Transverse colon (tissue), 4 donors: ENCODE data around the gene BCL11B. TPM values are rescaled to one million over a fixed set of nuclear protein-coding genes. Genes with fewer than 3 reads are reported as not detected.

Experiments used
- DNase-seq: peaks from one replicate; pipeline ENCODE4 v3.0.0-alpha.2; 2019
- H3K27ac ChIP-seq, 4 donors: fragments of 200-600 bp; sonication (generic); 2 replicates each; pipeline ENCODE4 v1.5.1; 2016 to 2018; ENCODE audit warnings: inconsistent platforms in 4 of 4
- H3K27me3 ChIP-seq: fragments of 200-600 bp; sonication (generic); 2 replicates; pipeline ENCODE4 v1.5.1; 2017; ENCODE audit warnings: inconsistent platforms
- H3K36me3 ChIP-seq, 4 donors: fragments of 200-600 bp; sonication (generic); 2 replicates each; pipeline ENCODE4 v1.5.1; 2017 to 2019; ENCODE audit warnings: inconsistent platforms in 4 of 4
- H3K4me1 ChIP-seq, 4 donors: fragments of 200-600 bp; sonication (generic); 2 replicates each; pipeline ENCODE4 v1.5.1; 2017 to 2020; ENCODE audit warnings: inconsistent platforms in 4 of 4
- H3K4me3 ChIP-seq, 4 donors: fragments of 200-600 bp; sonication (generic); 1 replicate in 1 of 4; 2 replicates in 3 of 4; pipeline versions ENCODE4 v1.5.1 to v1.6.1; 2017 to 2019; ENCODE audit warnings: inconsistent platforms in 4 of 4
- H3K9me3 ChIP-seq, 2 donors: fragments of 200-600 bp; sonication (generic); 2 replicates each; pipeline ENCODE4 v1.5.1; 2017 to 2019; ENCODE audit warnings: inconsistent platforms in 2 of 2
- EP300 ChIP-seq: sonication (generic); formaldehyde crosslinking; IDR thresholded peaks from one replicate; pipeline ENCODE4 v1.6.1; 2017; ENCODE audit warnings: antibody characterized with exemption, low read depth
- POLR2A ChIP-seq: fragments of 450-650 bp; IDR thresholded peaks from one replicate; pipeline ENCODE4 v1.6.1; 2016; ENCODE audit warnings: antibody characterized with exemption, mild to moderate bottlenecking, moderate library complexity
- POLR2AphosphoS5 ChIP-seq, 3 donors: sonication (generic); formaldehyde crosslinking; IDR thresholded peaks; one replicate each; pipeline ENCODE4 v1.6.1; 2016; ENCODE audit warnings: antibody characterized with exemption in 3 of 3
- WGBS, 2 donors: methylation state at CpG; one replicate each; pipeline ENCODE4 v1.1.5; 2018; ENCODE audit warnings: low coverage in 1 of 2; 5-methylcytosine and 5-hydroxymethylcytosine counted together
- in situ Hi-C, 4 donors: fragments of 200-750 bp; cut with MboI; loops; one replicate each; pipeline versions ENCODE4 v1.15.0 to v1.15.1; 2017; ENCODE audit warnings: low sequenced_read_pairs in 3 of 4, low pct_ligation_motif_present in 1 of 4, low pct_unique_long_range_greater_than_20kb in 1 of 4
- intact Hi-C: fragments of 100-400 bp; cut with DNase I; formaldehyde crosslinking; loops from one replicate; pipeline ENCODE4 v1.15.1; 2023; ENCODE audit warnings: low total_unique reads
- total RNA-seq, 4 donors: library from RNA; depleted of rRNA; stranded (reverse); fragments of >200 nt; gene quantifications; one replicate each; pipeline ENCODE4 v1.1.0, GENCODE V29; 2016
- TF ChIP-seq, protein P1 (sequence below), 5 experiments: fragments of 200-600 bp in 3 of 5; fragments of 450-650 bp in 2 of 5; sonication (generic) in 3 of 5; IDR thresholded peaks; 1 replicate in 2 of 5; 2 replicates in 3 of 5; pipeline ENCODE4 v1.5.1; 2016 to 2017; ENCODE audit warnings: antibody characterized with exemption in 5 of 5, inconsistent platforms in 3 of 5, mild to moderate bottlenecking in 2 of 5, moderate library complexity in 1 of 5

Gene BCL11B
- total RNA-seq, 4 donors from 2014 or later, result 0.37 to 4.8 (median 3.7) TPM

DNA sequence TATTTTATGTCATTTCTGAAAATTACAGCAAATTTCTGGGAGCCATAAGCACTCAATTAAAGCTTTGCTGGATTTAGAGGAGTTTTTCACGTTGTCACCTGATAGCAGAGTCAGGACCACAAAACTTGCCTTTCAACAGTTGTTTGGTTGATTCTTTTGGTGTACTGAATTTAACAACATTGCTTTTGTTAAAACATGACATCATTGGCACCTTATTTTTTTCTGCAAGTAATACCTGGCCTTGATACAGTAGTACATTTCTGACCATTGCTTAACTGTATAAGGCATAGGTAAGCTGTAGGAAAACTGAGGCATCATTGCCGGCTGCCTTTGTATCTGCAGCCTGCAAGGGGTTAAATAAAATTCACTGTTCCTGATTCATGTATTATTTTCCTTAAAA is 4.5 kb upstream of the BCL11B start:
- Histone ChIP-seq H3K27me3 (peaks cover 37% of the 10 kb centered on the region), H3K27ac (no peak overlapping the region), H3K4me3 (no peak overlapping the region), H3K9me3 (no peaks in the 10 kb centered on the region), H3K4me1 (peaks cover 12 to 33% (median 28%) of the 10 kb centered on the region in 4 donors), H3K36me3 (no peaks in the 10 kb centered on the region)
- in situ Hi-C loops, result no loop called here
- intact Hi-C loops, result no loop called here
- no peak for DNase-seq
- no peak for TF ChIP-seq EP300
- no peak for TF ChIP-seq POLR2AphosphoS5 (IDR thresholded peaks at IDR 0.05)
- TF ChIP-seq POLR2A, result no peak
- WGBS, 2 donors, result 20 to 62% methylated on average over 1 to 2 of the region's 2 CpGs

DNA sequence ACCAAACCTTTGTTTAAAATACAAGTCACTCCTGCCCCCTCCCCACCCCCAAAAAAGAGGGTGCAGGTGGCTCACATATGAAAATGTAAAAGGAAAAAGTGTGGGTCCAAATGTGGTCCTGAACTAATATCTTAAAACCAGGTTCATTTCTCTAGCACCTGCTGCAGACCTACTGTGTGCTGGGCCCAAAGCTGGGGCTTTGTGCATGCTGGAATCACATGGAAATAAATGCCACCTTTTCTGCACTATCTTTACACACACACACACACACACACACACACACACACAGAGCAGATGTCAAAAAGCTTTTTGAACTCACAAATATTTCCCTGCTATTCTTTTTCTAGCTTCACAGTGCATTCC is 3.2 kb upstream of the BCL11B start:
- TF ChIP-seq EP300 (no peak), POLR2A (no peak), POLR2AphosphoS5 (IDR thresholded peaks at IDR 0.05) (no peak)
- TF ChIP-seq, protein P1, sequence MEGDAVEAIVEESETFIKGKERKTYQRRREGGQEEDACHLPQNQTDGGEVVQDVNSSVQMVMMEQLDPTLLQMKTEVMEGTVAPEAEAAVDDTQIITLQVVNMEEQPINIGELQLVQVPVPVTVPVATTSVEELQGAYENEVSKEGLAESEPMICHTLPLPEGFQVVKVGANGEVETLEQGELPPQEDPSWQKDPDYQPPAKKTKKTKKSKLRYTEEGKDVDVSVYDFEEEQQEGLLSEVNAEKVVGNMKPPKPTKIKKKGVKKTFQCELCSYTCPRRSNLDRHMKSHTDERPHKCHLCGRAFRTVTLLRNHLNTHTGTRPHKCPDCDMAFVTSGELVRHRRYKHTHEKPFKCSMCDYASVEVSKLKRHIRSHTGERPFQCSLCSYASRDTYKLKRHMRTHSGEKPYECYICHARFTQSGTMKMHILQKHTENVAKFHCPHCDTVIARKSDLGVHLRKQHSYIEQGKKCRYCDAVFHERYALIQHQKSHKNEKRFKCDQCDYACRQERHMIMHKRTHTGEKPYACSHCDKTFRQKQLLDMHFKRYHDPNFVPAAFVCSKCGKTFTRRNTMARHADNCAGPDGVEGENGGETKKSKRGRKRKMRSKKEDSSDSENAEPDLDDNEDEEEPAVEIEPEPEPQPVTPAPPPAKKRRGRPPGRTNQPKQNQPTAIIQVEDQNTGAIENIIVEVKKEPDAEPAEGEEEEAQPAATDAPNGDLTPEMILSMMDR (IDR thresholded peaks at IDR 0.05), result no peak
- in situ Hi-C loops, result no loop called here

DNA sequence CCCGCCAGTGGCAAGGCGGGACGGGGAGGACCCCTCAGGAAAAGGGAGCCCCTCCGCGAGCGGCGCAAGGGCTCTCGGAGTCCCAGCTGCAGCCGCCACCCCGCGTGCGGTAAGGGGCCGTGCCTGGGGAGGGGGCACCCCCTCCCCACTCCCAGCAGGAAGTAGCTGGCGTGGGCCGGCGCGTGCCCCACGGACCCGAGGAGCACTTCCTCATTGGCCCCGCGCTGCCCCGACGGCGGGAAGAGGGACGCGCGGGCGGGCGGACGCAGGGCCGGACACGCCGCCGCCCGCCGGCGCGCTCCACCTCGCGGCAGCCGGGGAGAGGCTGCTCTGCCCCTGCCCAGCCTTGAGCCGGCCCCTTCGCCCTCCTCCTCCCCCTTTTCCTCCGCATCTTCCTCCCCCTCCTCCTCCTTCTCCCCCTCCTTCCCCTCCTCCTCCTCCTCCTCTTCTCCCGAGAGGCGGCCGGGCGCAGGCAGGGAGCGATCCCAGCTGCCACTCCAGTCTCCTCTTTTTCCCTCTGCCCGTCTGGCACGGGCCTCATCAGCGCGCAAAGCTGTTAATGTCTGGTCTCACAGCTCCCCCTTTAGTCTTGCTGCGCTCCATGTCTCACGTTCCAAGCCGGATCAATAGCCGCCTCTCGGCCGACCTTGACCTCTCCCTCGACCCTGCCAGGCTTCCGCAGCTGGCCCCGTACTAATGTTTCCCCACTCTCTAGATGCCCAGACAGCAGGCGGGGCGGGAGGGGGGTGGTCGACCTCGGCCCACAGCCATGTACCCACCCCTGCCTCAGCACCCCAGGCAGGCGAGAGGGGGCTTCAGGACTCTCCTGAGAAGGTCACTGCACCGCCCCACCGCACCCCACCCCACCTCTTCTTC is 2.6 kb upstream of the BCL11B start:
- intact Hi-C loops, result no loop called here
- TF ChIP-seq POLR2A (no peak), POLR2AphosphoS5 (IDR thresholded peaks at IDR 0.05) (no peak)
- TF ChIP-seq, protein P1 (IDR thresholded peaks at IDR 0.05), result peak in 4 of 5 experiments; percentile 19 to 49 (median 24)
- 2% methylated on average over 65 of the region's 69 CpGs; no CpG with 5 or more reads in 1 of the 2 donors for WGBS, 2 donors
- peaks cover 56% of the 10 kb centered on the region for H3K27me3 ChIP-seq
- DNase-seq, result peak; percentile 75
- peaks cover 12 to 44% (median 41%) of the 10 kb centered on the region in 4 donors for H3K4me1 ChIP-seq
- no peaks in the 10 kb centered on the region for H3K9me3 ChIP-seq
- peak overlapping the region in 3 of 4 donors; percentile 34 to 66 (median 40) for H3K4me3 ChIP-seq
- peak overlapping the region; percentile 77 to 87 (median 82) for H3K27ac ChIP-seq
- in situ Hi-C loops, result loop anchor here in 3 of 4 donors (25.0 kb wide), 3 partner anchors 1112 to 1287 kb away; no protein-coding TSS in a partner anchor
- no peaks in the 10 kb centered on the region for H3K36me3 ChIP-seq

More for the DNA sequence above, 3.2 kb upstream of the BCL11B start:
- H3K27ac ChIP-seq, result no peak overlapping the region
- no peaks in the 10 kb centered on the region for H3K9me3 ChIP-seq
- no peak overlapping the region for H3K4me3 ChIP-seq
- no peak for DNase-seq
- H3K4me1 ChIP-seq, result peaks cover 12 to 42% (median 36%) of the 10 kb centered on the region in 4 donors
- H3K36me3 ChIP-seq, result no peaks in the 10 kb centered on the region
- intact Hi-C loops, result no loop called here
- peaks cover 50% of the 10 kb centered on the region for H3K27me3 ChIP-seq

DNA sequence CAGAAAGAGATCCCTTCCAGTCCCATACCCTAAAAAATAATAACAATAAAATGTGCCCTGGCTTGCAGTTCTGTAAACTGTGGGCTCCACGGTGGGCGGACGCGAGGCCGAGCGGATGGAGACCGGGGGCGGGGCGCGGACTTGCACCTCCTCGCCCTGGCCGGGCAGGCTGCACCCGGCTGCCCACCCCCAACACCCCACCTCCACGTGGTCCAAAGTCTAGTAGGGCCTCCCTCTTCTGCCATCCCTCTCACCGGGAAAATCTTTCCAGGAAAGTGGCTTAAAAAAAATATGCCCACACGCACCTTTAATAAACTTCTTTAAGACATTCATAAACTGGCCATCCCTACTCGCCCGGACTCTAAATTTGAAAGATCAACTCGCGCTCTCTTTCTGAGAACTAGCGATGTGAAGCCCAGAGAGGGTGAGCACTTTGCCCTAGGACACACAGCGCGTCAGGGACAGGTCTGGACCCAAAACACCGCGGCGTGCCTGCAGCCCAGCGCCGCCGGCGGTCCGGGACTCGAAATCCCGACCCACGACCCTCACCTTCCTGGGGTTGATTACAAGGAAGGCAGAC is 1.9 kb upstream of the BCL11B start:
- Histone ChIP-seq H3K27ac (peak overlapping the region; percentile 77 to 87 (median 82)), H3K36me3 (no peaks in the 10 kb centered on the region), H3K4me3 (peak overlapping the region in 3 of 4 donors; percentile 34 to 66 (median 40)), H3K4me1 (peaks cover 12 to 44% (median 43%) of the 10 kb centered on the region in 4 donors), H3K27me3 (peaks cover 63% of the 10 kb centered on the region), H3K9me3 (no peaks in the 10 kb centered on the region)
- peak; percentile 69 for DNase-seq
- no peak for TF ChIP-seq POLR2AphosphoS5 (IDR thresholded peaks at IDR 0.05)
- TF ChIP-seq EP300, result no peak
- TF ChIP-seq POLR2A, result no peak
- TF ChIP-seq, protein P1 (IDR thresholded peaks at IDR 0.05), result no peak
- intact Hi-C loops (no loop called here), in situ Hi-C loops (loop anchor here in 3 of 4 donors (25.0 kb wide), 3 partner anchors 1112 to 1287 kb away; no protein-coding TSS in a partner anchor)
- 3 to 5% methylated on average over 6 to 30 of the region's 34 CpGs for WGBS, 2 donors
